GM19468 (cell line): ENCODE results near the gene MTRF1L.
"Not testable (repeated sequence)": the region's sequence is repeated elsewhere in the genome, so short reads cannot be mapped to it uniquely, and the experiment has no call there.

Source experiments
- ATAC-seq: cut with Tn5 transposase; IDR thresholded peaks from one replicate; pipeline ENCODE4 v1.9.1; 2021; ENCODE audit warnings: mild to moderate bottlenecking, moderate library complexity, moderate number of reproducible peaks; ENCODE audit not compliant: unreplicated experiment; ENCODE audit errors: extremely low read depth

Gene MTRF1L

DNA sequence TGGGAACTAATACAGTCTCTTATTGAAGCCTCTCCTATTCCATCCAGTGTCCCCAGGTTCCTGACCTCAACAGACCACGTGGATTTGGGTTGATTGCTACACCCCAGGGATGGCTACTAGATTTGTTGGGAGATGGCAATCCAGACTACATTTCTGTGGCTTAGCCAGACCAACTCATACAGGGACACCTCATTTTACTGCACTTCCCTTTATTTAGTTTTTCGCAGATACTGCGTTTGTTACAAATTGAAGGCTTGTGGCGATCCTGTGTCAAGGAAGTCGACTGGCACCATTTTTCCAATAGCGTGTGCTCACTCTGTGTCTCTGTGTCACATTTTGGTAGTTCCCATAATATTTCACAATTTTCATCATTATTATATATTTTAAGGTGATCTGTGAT, 10.3 kb upstream of the MTRF1L start:
- no peak for ATAC-seq

DNA sequence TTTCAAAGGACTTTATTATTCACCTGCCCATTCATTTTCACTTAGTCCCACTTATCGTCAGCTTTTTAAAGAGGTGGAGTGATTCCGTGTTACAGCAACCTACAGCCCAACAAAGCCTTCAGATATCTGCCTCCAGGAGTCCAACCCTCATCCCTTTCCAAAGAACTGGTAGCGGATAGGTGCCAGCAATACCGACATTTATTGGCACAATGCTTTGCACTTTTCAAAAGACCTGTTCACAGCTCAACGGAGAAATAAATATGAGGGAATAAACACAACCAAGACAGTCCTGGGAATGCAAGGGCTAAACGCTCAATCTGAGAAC, 819 bp upstream of the MTRF1L start:
- ATAC-seq, result no peak

DNA sequence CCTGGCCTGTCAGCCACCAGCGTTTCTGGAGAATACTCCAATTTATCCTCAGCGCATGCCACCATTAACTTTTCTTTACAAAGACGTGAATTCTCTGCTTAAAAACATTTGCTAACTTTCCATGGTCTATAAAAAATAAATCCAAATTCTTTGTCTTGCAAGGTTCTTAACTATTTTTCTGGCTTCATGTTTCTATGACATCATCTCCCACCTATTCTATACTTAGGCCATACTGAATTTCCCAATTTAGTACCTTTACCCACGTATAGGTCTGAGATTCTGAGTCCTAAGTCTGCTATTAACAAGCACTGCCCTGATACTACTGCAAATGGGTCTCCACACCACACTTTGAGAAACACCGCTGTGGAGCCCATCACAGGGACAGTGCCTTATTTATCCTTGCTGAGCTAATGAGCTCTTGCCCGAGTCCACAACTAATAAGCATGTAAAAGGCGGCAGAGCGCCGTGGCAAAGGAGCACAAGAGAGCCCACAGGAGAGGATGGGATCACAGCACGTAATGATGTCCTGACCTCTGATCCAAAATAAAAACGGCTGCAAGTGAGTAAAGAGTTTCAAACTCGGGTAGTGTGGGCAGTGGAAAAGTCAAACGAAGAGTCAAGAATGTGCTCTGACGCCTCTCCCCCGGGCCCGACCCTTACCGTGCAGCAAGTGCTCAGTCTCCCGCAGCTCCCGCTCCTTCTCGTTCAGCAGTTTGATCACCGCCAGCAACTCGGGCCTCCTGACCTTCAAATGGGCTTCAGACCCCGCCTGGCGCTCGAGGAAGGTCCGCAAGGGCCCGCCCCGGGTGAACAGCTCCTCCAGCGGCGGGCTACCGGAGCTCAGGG, 519 bp downstream of the MTRF1L start:
- ATAC-seq, result no peak

DNA sequence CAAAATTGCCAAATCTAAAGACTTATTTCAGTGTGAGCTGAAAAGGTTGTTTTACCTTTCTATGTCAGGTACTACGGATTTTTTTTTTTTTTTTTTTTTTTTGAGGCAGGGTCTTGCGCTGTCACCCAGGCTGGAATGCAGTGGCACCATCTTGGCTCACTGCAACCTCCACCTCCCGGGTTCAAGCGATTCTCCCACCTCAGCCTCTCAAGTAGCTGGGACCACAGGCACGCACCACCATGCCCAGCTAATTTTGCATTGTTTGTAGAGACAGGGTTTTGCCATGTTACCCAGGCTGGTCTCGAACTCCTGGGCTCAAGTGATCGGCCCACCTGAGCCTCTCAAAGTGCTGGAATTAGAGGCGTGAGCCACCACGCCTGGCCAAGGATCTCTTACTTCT, 1.7 kb downstream of the MTRF1L start:
- ATAC-seq, result not testable (repeated sequence)

DNA sequence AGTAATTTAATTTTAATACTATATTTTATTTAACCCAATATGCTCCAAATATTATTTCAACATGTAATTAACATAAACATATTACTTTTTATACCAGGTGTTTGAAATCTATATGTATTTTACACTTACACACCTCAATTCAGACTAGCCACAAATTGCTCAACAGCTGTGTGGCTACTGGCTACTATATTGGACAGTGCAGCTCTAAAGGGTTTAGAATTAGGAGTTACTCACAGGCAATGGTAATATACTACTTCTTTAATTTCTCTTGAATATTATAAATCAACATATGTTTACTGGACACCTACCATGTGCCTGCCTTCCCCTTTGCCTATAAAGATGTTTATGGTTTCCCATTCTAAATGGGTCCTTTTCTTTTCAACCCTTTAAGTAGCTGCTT, 2.3 kb downstream of the MTRF1L start:
- ATAC-seq, result no peak

DNA sequence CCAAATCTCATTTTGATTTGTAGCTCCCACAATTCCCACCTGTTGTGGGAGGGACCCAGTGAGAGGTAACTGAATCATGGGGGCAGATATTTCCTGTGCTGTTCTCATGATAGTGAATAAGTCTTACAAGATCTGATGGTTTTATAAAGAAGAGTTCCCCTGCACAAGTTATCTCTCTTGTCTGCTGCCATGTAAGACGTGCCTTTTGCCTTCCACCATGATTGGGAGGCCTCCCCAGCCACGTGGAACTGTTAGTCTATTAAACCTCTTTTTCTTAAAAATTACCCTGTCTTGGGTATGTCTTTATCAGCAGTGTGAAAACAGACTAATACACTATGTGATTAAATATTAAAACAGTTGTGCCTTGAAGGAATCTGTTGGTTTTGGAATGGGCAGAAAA, 3.0 kb downstream of the MTRF1L start:
- ATAC-seq, result not testable (repeated sequence)

DNA sequence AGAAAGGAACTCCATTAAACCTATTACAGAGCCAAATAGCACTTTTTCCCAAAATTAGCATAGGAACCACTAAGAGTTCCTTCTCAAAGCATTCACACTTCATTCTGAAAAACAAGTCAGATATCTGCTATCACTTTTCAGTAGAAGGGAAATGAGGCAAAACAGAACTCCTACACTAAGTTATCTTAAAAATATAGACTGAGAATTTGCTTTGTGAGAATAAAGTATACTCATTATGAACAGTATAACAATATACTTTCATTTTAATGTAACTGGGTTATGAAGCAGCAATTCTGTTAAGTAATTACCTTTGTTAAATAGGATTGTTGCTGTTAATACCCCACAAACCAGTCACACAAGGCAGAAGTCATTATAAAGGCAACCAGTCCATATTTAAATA, 8.7 kb downstream of the MTRF1L start:
- ATAC-seq, result no peak

DNA sequence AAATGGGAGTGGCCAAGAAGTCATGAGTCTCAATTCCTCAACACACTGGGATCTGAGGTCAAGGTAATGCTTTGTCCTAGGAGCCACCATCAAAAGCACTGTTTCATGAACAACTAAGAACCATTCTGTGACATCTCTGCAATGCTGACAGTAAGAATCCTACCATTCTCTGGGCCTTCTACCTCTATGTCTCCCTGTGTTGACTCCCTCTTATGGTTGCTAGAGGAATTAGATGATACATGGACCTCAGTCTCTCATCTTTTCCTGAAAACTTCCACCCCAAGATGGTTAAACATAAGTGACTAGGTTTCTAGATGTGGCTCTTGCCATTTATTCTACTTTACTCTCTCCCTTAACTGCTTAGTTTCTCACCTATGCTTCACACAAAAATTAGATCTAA, 9.1 kb downstream of the MTRF1L start:
- no peak for ATAC-seq

DNA sequence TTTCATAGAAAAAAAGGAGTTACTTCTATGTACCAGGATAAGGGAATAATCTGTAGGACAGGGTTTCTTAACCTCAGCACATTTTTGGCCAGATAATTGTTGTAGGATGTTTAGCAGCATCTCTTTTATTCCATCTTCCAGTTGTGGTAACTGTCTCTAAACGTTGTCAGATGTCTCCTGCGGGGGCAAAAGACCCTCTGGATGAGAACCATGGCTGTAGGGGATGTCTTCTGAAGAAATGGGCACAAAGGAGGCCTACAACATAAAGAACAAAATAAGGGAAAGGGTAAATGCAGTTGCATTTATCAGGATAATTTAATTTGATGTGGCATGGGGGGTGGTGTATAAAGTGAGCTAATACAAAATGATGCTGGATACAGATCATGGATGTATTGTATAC, 15.5 kb downstream of the MTRF1L start:
- no peak for ATAC-seq

DNA sequence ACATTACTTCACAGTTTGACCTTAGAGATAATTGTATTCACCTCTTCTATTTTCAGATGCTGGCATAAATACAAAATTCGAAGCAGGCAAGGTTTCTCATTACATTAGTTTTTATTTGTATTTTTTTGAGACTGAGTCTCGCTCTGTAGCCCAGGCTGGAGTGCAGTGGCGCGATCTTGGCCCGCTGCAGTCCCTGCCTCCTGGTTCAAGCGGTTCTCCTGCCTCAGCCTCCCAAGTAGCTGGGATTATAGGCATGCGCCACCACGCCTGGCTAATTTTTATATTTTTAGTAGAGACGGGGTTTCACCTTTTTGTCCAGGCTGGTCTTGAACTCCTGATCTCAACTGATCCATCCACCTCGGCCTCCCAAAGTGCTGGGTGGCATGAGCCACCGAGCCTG, 17.2 kb downstream of the MTRF1L start:
- ATAC-seq, result not testable (repeated sequence)

DNA sequence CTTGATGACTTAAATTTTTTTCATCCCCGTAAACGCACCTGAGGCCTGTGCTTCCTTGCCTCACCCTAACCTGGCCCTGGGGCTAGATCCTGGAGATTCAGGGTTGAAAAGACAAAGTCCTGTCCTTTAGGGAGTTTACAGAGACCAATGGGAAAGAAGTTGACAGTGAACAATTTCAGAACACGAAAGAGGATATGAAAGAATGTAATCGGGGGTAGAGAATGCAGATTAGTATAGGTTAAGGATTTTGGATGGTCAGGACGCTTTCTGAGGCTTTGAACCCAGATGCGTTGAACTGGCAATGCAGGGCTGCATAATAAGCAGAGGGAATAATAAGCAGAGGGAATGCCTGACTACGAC, 18.0 kb downstream of the MTRF1L start:
- peak; percentile 14 for ATAC-seq

DNA sequence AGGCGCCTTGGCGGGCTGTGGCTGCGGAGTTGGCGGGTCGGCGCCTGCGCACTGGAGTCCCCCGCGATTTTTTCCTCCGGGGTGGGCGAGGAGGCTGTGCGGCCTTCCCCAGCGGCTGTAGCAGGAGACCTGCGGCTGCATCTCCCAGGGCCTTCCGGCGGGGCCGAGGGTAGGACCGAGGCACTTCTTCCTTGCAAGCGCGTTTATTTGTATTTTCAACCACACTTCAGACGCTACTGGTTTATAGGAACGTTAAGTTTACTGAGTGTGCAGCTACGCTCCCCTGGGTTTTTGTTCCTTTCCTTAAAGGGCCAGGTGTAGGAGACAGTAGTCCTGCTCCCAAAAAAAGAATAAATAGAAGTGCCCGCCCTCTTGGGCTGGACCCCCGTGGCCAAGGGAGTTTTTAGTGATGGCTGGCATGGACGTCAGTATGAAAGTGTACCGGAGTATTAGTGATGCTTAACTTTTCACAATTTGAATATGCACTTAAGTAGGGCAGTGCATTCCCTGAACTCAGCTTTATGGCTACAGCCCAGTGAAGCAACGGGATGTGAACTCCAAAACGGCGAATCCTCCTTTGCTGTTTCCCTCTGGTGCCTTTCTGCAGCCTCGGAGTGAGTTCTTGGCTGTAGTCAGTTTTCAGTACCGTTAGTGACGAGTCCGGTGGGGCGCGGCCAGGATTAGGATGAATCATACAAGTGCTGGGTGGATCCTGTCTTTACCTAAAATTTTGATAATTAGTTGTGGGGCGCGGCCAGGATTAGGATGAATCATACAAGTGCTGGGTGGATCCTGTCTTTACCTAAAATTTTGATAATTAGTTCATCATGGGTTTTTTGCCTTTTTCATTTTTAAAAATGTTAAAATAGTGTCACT, 18.6 kb downstream of the MTRF1L start:
- ATAC-seq, result no peak

DNA sequence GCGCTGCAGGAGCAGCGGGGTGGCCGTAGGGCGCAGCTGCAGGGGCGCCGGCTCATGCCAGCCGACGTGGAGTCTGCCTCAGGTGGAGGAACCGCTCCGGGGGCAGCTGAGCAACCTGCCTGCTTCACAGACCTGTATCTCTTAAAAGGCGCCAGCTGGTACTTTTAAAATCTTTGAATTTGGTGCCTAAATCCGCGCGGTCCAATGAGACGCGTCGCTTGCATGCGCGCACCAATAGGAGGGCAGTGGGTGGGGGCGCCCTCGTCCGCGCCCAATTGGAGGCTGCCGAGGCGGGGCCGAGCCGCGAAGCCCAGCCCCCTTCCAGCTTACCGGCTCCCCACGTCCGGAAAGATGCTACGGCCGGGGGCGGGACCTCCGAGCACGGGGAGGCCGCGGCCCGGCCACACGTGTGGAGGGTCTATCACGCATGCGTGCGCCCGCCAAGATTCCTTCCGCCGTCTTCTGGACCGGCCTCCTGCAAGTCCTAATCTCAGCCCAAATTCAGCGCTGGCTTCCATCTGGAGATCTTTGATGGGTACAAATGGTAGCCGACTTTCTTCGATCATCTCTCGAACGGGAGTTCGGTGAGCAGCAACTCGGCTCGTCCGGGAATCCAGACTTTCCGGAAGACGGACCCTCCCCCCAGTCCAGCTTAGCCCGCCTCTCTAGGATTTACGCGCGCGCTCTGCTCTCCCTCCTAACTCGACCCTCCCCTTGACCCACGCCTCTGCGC, 19.4 kb downstream of the MTRF1L start, which contains the start of gene FBXO5:
Gene FBXO5, minus strand, starts transcription at position 138 of the 733 bp plus-strand sequence. Its CDS starts 82 bp downstream, at position 56.
- peak; percentile 90 for ATAC-seq

DNA sequence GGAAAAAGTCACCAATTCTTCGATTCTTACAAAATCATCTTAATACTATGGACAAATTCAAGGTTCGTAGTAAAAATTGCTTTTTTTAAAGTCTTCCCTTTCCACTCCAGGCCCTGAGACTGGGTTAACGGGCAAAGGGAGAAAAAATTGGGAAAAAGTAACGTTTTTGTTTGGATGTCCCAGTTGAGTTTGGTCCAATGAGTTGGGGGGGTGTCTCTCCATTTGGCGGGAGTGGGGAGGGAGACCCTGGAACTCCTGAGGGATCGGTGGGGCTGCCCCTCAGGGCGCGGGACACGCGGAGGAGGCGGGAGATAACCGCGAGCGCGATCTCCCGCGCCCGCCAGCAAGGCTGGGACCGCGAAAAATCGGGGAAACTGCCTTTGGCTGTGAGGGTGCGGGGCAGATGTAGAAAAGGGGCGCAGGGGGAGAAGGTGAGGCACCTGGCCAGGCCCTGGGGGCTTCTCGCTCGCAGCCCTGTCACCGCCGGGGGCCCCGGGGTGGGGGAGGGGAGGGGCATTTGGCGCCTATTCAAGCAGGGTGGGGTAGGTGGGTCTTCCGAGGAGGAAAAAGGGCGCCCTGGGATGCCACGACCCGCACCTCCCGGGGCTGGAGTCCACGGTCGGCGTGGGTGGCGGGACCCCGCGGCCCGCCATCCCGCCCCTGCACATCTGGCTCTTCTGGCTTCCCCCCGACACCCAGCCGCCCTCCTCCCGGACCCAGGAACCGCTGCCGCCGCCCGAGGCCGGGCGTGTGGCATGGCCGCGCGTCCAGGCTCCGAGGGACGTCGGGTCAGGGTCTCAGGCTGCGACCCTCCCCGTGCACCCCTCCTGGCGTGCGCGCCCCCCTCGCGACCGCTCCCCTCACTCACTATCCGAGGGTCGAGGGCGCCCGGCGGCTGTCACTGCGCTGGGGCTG, 20.3 kb downstream of the MTRF1L start:
- ATAC-seq, result no peak

DNA sequence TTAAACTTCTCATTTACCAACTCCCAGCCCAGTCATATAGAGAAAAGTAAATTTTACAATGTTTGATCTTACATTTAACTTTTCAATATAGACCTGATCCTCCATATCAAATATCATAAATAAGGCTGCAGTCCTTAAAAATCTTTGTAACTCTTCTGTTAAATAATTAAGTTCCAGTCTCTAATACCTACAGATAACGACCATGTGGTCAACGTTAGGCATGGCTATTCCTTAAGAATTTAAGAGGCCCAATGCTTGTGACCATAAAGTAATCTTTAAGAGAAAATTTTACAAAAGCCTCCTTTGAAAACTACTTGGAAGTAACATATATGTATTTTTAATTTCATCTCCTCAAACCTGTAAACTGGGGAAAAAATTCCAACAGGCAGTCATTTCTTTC, 21.3 kb downstream of the MTRF1L start:
- ATAC-seq, result no peak

DNA sequence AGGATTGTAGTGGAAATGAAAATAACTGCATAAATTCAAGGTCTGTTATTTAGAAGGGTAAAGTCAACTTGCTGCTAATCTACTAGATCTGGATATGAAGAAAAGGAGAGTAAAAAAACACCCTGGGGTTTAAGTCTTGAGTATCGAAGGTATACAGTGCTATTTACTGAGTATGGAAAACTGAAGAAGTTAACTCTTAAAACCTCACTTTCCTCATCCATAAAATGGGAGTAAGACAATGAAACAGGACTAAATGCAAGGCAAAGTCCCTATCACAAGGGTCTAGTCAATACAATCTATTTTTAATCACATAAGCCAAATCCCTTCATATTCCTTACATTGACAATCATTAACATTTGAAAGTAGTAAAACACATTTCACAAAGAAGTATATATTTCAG, 21.9 kb downstream of the MTRF1L start:
- ATAC-seq, result no peak

DNA sequence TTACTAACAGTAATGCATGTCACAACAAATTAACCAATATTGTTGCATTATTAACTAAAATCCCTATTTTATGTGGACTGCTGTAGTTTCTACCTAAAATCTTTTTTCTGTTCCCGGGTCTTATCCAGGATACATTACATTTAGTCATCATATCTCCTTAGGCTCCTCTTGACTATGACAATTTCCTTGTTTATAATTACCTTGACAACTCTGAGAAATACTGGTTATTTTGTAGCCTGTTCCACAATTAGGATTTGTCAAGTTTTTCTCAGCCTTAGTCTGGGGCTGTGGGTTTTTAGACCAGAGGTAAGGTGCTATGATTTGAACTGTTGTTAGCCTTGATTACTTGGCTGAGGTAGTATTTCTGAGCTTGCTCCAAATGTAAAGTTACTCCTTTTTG, 23.4 kb downstream of the MTRF1L start:
- ATAC-seq, result no peak

DNA sequence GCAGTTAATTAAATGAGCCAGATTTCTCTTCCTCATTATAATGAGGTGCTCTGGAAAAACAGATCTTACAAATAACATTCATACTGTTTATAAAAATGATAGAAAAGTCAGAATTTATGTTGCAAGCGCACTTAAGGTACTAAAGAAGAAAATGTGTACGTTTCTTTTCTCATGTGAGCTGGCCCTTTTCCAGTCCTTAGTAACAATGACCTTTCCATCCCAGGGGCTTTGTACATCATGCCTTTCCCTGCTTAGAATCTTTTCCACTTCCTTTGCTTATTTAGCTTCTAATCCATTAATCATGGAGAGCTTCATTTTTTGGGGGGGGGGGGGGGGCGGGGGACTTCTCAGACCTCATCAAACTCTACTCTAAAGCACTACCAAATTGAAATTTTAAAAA, 24.5 kb downstream of the MTRF1L start:
- ATAC-seq, result no peak

DNA sequence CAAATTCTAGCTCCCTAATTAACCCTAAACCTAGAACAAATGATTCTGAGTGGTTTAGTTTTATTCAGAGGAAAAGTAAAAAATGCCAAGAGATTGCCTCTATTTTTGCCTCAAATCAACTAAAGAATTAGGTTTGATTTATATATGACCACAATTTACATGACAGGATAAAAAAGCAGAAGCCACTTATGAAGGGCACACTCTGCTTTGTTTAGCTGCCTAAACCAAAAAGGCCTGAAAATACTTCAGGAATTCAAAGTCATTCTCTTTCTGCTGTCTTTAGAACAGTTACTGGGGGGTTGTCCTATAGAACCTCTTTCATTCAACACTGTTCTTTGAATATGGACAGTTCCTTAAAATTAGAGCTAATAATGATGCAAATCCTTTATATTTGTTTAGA, 25.0 kb downstream of the MTRF1L start:
- ATAC-seq, result no peak

DNA sequence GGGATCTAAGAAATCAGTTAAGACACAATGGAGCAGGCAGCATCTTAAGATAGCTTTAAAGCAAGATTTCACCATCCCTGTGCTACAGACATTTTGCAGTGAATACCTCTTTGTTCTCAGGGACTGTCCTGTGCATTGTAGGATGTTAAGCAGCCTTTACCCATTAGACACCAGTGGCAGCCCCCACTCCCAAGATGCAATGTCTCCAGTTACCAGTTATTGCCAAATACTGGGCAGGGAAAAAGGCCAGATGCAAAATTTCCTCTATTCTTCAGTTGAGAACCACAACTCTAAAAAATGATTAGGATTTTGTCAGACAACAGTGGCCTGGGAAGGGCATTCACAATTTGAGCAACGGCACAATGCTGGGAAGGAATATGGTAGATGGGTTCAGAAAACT, 25.8 kb downstream of the MTRF1L start:
- ATAC-seq, result no peak
